K562 (cell line): ENCODE data around the gene CS. TPM values are rescaled to one million over a fixed set of nuclear protein-coding genes. Genes with fewer than 3 reads are reported as not detected.

ENCODE experiments used
- ATAC-seq: fragments of 200-7000 bp; cut with Tn5 transposase; 3 replicates; pipeline ENCODE4 v1.9.1; 2020; ENCODE audit warnings: moderate library complexity
- BruUV-seq: library from RNA; stranded (reverse); fragments of 400-500 nt; replicated peaks from 2 replicates; lab custom pipeline; 2021; lab: Mats Ljungman, UMichigan
- CTCF ChIA-PET: fragments of 300-600 bp; formaldehyde crosslinking; extraction: SDS; loops from one replicate; lab custom pipeline; 2021; ENCODE audit warnings: low intra/inter-chr PET ratio; lab: Yijun Ruan, JAX
- POLR2A ChIA-PET: fragments of 300-600, 350-650 bp; sonication (Branson Sonifier 250); formaldehyde crosslinking; extraction: SDS; loops from one replicate; lab custom pipeline; 2021; ENCODE audit warnings: antibody characterized with exemption, inconsistent platforms; lab: Yijun Ruan, JAX
- DNase-seq, 4 experiments: peaks; one replicate each; pipeline versions ENCODE4 v3.0.0 to v3.0.0-alpha.2; 2011 to 2018; ENCODE audit warnings: low spot score in 3 of 4, mixed read lengths in 3 of 4; ENCODE audit errors: extremely low read depth in 1 of 4
- FAIRE-seq: peaks from 2 replicates; lab custom pipeline; 2011; peaks lifted over from hg19 to GRCh38; lab: Jason Lieb, UNC
- H2AFZ ChIP-seq: 2 replicates; pipeline ENCODE4 v1.6.0; 2011; ENCODE audit warnings: low read depth, low read length, control low read depth, inconsistent platforms
- H3K27ac ChIP-seq: fragments of 200-600 bp; 3 replicates; pipeline ENCODE4 v1.8.0; 2011; ENCODE audit warnings: low read depth, mild to moderate bottlenecking, control low read depth, inconsistent platforms, low read length, moderate library complexity, mixed read lengths; ENCODE audit errors: extremely low read depth
- H3K27me3 ChIP-seq, 2 experiments: fragments of 300-600 bp in 1 of 2; 2 replicates in 1 of 2; 3 replicates in 1 of 2; pipeline versions ENCODE4 v1.6.0 to v1.8.0; 2011; ENCODE audit warnings: inconsistent platforms in 2 of 2, low read length in 2 of 2, mild to moderate bottlenecking in 1 of 2, mixed read lengths in 1 of 2, moderate library complexity in 1 of 2; ENCODE audit not compliant: control insufficient read depth in 2 of 2, insufficient read depth in 2 of 2
- H3K36me3 ChIP-seq: fragments of 300-600 bp; 3 replicates; pipeline ENCODE4 v1.8.0; 2011; ENCODE audit warnings: mild to moderate bottlenecking, low read length, inconsistent platforms; ENCODE audit not compliant: control insufficient read depth, insufficient read depth
- H3K4me1 ChIP-seq, 2 experiments: fragments of 200-600 bp in 1 of 2; replicated peaks in 1 of 2; 2 replicates in 1 of 2; 3 replicates in 1 of 2; pipeline versions ENCODE4 v1.5.1 to v1.8.0; 2011; ENCODE audit warnings: inconsistent platforms in 2 of 2, low read length in 2 of 2, mild to moderate bottlenecking in 1 of 2, mixed read lengths in 1 of 2, moderate library complexity in 1 of 2; ENCODE audit not compliant: control insufficient read depth in 2 of 2, insufficient read depth in 2 of 2
- H3K4me2 ChIP-seq: 2 replicates; pipeline ENCODE4 v1.6.1; 2011; ENCODE audit warnings: low read length, control low read depth, inconsistent platforms, mixed read lengths; ENCODE audit not compliant: insufficient read depth
- H3K4me3 ChIP-seq: fragments of 200-600 bp; sonication (generic), shearing (Covaris generic); 2 replicates; pipeline ENCODE4 v1.5.1; 2016; ENCODE audit warnings: control low read depth, inconsistent platforms
- H3K79me2 ChIP-seq: fragments of 200-600 bp; 3 replicates; pipeline ENCODE4 v1.8.0; 2011; ENCODE audit warnings: low read length, inconsistent platforms; ENCODE audit not compliant: control insufficient read depth, insufficient read depth
- H3K9ac ChIP-seq, 2 experiments: 2 replicates each; pipeline versions ENCODE4 v1.6.0 to v1.6.1; 2011; ENCODE audit warnings: low read depth in 2 of 2, low read length in 2 of 2, control low read depth in 1 of 2, inconsistent platforms in 1 of 2, mild to moderate bottlenecking in 1 of 2, mixed read lengths in 1 of 2; ENCODE audit not compliant: insufficient read depth in 1 of 2
- H3K9me1 ChIP-seq: one replicate; pipeline ENCODE4 v1.6.0; 2011; ENCODE audit warnings: inconsistent platforms, mild to moderate bottlenecking, low read length, moderate library complexity; ENCODE audit not compliant: control insufficient read depth, insufficient read depth
- H3K9me3 ChIP-seq: replicated peaks from 2 replicates; pipeline ENCODE4 v1.5.1; 2011; ENCODE audit warnings: low read depth, low read length, inconsistent platforms; ENCODE audit not compliant: control insufficient read depth, insufficient read depth
- H4K20me1 ChIP-seq: replicated peaks from 2 replicates; pipeline ENCODE4 v1.6.1; 2011; ENCODE audit warnings: low read length, inconsistent platforms, mixed read lengths; ENCODE audit not compliant: control insufficient read depth, insufficient read depth
- C11orf30 ChIP-seq: fragments of 450-650 bp; IDR thresholded peaks from 2 replicates; pipeline ENCODE4 v1.6.1; 2016; ENCODE audit warnings: low read depth, mild to moderate bottlenecking
- DIDO1 ChIP-seq: fragments of 450-650 bp; IDR thresholded peaks from 2 replicates; pipeline ENCODE4 v1.6.1; 2016; ENCODE audit warnings: low read depth, missing biosample characterization, missing genetic modification characterization
- GABPB1 ChIP-seq: sonication (generic); formaldehyde crosslinking; IDR thresholded peaks from 2 replicates; pipeline ENCODE4 v1.8.0; 2022; ENCODE audit warnings: mild to moderate bottlenecking, missing genetic modification reagents
- KAT8 ChIP-seq: fragments of 450-650 bp; IDR thresholded peaks from 2 replicates; pipeline ENCODE4 v1.6.1; 2016; ENCODE audit warnings: low read depth, mild to moderate bottlenecking
- KDM4B ChIP-seq, 2 experiments: fragments of 450-650 bp in 1 of 2; sonication (generic) in 1 of 2; IDR thresholded peaks; 2 replicates each; pipeline ENCODE4 v1.6.1; 2016 to 2017; ENCODE audit warnings: borderline replicate concordance in 2 of 2, antibody characterized with exemption in 1 of 2, low read depth in 1 of 2, mild to moderate bottlenecking in 1 of 2
- NCOR1 ChIP-seq: fragments of 450-650 bp; IDR thresholded peaks from 2 replicates; pipeline ENCODE4 v1.6.1; 2016; ENCODE audit warnings: mild to moderate bottlenecking, moderate library complexity
- NFRKB ChIP-seq: fragments of 450-650 bp; IDR thresholded peaks from 2 replicates; pipeline ENCODE4 v1.6.1; 2016; ENCODE audit warnings: low read depth
- PHF8 ChIP-seq: fragments of 200-600 bp; sonication (generic); IDR thresholded peaks from 2 replicates; pipeline ENCODE4 v1.6.1; 2012; ENCODE audit warnings: mixed run types, mild to moderate bottlenecking, inconsistent platforms, low read length, moderate library complexity, borderline replicate concordance
- RBM22 ChIP-seq: fragments of 200-400 bp; formaldehyde crosslinking; IDR thresholded peaks from 2 replicates; pipeline ENCODE4 v1.6.1; 2018; ENCODE audit warnings: low read length, low read depth; ENCODE audit not compliant: poor library complexity, severe bottlenecking
- RCOR1 ChIP-seq, 2 experiments: IDR thresholded peaks; 2 replicates each; pipeline ENCODE4 v1.6.1; 2012; ENCODE audit warnings: low read depth in 2 of 2, low read length in 2 of 2, borderline replicate concordance in 1 of 2, improper control_type of control experiment in 1 of 2
- TAF7 ChIP-seq: fragments of 450-650 bp; IDR thresholded peaks from 2 replicates; pipeline ENCODE4 v1.6.1; 2016; ENCODE audit warnings: missing genetic modification characterization, missing compliant biosample characterization
- TCF3 ChIP-seq: sonication (generic); formaldehyde crosslinking; IDR thresholded peaks from 2 replicates; pipeline ENCODE4 v1.4.0; 2020; ENCODE audit warnings: mild to moderate bottlenecking, missing genetic modification reagents
- TEAD1 ChIP-seq, 2 experiments: fragments of 450-650 bp in 1 of 2; sonication (generic) in 1 of 2; formaldehyde crosslinking; IDR thresholded peaks; 2 replicates each; pipeline versions ENCODE4 v1.4.0 to v1.8.0; 2020 to 2022; ENCODE audit warnings: mild to moderate bottlenecking in 2 of 2, missing genetic modification reagents in 1 of 2
- UBTF ChIP-seq, 2 experiments: IDR thresholded peaks; 2 replicates each; pipeline ENCODE4 v1.6.1; 2012; ENCODE audit warnings: improper control_type of control experiment in 2 of 2, low read depth in 2 of 2, low read length in 2 of 2, borderline replicate concordance in 1 of 2
- VEZF1 ChIP-seq: fragments of 200-800 bp; sonication (Bioruptor generic); IDR thresholded peaks from 2 replicates; pipeline ENCODE4 v1.6.1; 2017; ENCODE audit warnings: missing genetic modification characterization, missing compliant biosample characterization
- ZNF12 ChIP-seq: sonication (generic); formaldehyde crosslinking; IDR thresholded peaks from 2 replicates; pipeline ENCODE4 v1.4.0; 2020; ENCODE audit warnings: mild to moderate bottlenecking, missing genetic modification reagents
- ZNF282 ChIP-seq: sonication (generic); formaldehyde crosslinking; IDR thresholded peaks from 2 replicates; pipeline ENCODE4 v1.8.1; 2023; ENCODE audit warnings: missing genetic modification reagents
- ZNF507 ChIP-seq: conservative IDR thresholded peaks from 2 replicates; pipeline ENCODE4 v1.6.1; 2017; ENCODE audit warnings: missing genetic modification characterization, missing compliant biosample characterization
- ZNF583 ChIP-seq: fragments of 250-450 bp; sonication (Bioruptor Pico); IDR thresholded peaks from 2 replicates; pipeline ENCODE4 v1.4.0; 2020
- WGBS: fragments of 100-300 bp; shearing (Covaris generic); methylation state at CpG from one replicate; pipeline ENCODE4 v1.1.6; 2016; ENCODE audit warnings: low coverage, mixed read lengths; ENCODE audit not compliant: insufficient coverage; ENCODE audit errors: missing lambda C conversion rate; 5-methylcytosine and 5-hydroxymethylcytosine counted together
- in situ Hi-C: fragments of 300-500 bp; cut with MboI; formaldehyde crosslinking; loops from 4 replicates; pipeline ENCODE4 v1.15.0; 2018; ENCODE audit warnings: inconsistent platforms, mixed read lengths
- intact Hi-C: fragments of 100-400 bp; cut with micrococcal nuclease; formaldehyde crosslinking; loops from 2 replicates; pipeline ENCODE4 v1.14.2; 2022
- polyA plus RNA-seq, 8 experiments: library from polyadenylated mRNA; depleted of rRNA in 4 of 8; stranded (reverse) in 5 of 8; unstranded in 3 of 8; fragments of >200 nt; fragmentation: Nextera tagmentation in 2 of 8; fragmentation: Illumina TruSeq in 1 of 8; extraction: Ambion mirVana in 2 of 8; extraction: Trizol in 1 of 8; gene quantifications; 2 replicates each; pipeline versions ENCODE4 v1.2.1 to v1.2.3, GENCODE V29; 2011 to 2014; ENCODE audit warnings: inconsistent platforms in 1 of 8, missing spikeins in 1 of 8
- total RNA-seq, 7 experiments: library from RNA; depleted of rRNA in 6 of 7; stranded (reverse); fragments of >200 nt in 6 of 7; fragmentation: Illumina TruSeq in 2 of 7; extraction: Trizol in 2 of 7; gene quantifications; 2 replicates each; pipeline versions ENCODE4 v1.2.1 to v1.2.3, GENCODE V29; 2011 to 2021; ENCODE audit warnings: low replicate concordance in 1 of 7

The CS gene
- total and polyA plus RNA-seq, 9 of the 15 experiments (the other 6 are each of a cell fraction or from before 2014, with no cell fraction given), result 99.9 to 390 (median 149) TPM

- ATAC-seq, result peak; percentile 91
- in situ Hi-C loops, result no loop called here
- DNase-seq, result peak; percentile 98 to 100 (median 99)
- CTCF ChIA-PET, result interaction anchor here (0.6 to 2.8 kb wide), 9 partner anchors 18 to 105 kb away, joined by 3 to 31 read pairs (median 4); partner anchors contain the start of genes ANKRD52, CS, SMARCC2 and ZC3H10
- peak within 1 kb of the TSS; percentile 81 to 92 for H3K9ac ChIP-seq
- H3K9me3 ChIP-seq, result no peaks in the 10 kb centered on the region
- H2AFZ ChIP-seq, result peak within 1 kb of the TSS; percentile 96
- H4K20me1 ChIP-seq, result no peaks in the 10 kb centered on the region
- H3K9me1 ChIP-seq, result no peaks in the 10 kb centered on the region
- H3K4me2 ChIP-seq, result peak within 1 kb of the TSS; percentile 97
- peaks cover 9% of the 10 kb centered on the region; the same call in 2 of the 3 replicates for H3K36me3 ChIP-seq
- H3K27me3 ChIP-seq, result no peaks in the 10 kb centered on the region
- peaks cover 45% of the 10 kb centered on the region for H3K79me2 ChIP-seq
- H3K27ac ChIP-seq, result peak within 1 kb of the TSS; percentile 93
- FAIRE-seq, result peak; percentile 91
- WGBS, result under 1% methylated on average over 41 of the region's 41 CpGs
- peak within 1 kb of the TSS; percentile 95 for H3K4me3 ChIP-seq
- no TSS peak for BruUV-seq
- POLR2A ChIA-PET, result no interaction called here
- intact Hi-C loops, result loop anchor here (1.0 to 10.0 kb wide), 6 partner anchors 18 to 179 kb away; partner anchors contain the start of genes ANKRD52, COQ10A and RPS26
- peaks cover 26 to 31% of the 10 kb centered on the region in 2 experiments; a peak in 4 of 5 replicates for H3K4me1 ChIP-seq
- no peak for TF ChIP-seq NCOR1
- 0 out of 2 replicates have a peak, but pooled peaks have one; percentile 16 for TF ChIP-seq NFRKB
- peak; percentile 75 for TF ChIP-seq VEZF1 (CRISPR knock-in tag)
- no peak for TF ChIP-seq TAF7 (tag)
- no peak for TF ChIP-seq RBM22
- peak; percentile 80 for TF ChIP-seq C11orf30
- TF ChIP-seq KDM4B (IDR thresholded peaks at IDR 0.05; ENCODE audit: borderline replicate concordance in 2 of 2, low read depth in 1 of 2), result no peak
- TF ChIP-seq RCOR1 (IDR thresholded peaks at IDR 0.05; ENCODE audit: borderline replicate concordance in 1 of 2, low read depth in 2 of 2, low read length in 2 of 2), result peak in 1 of 2 experiments; percentile 81; a peak in 2 of 4 replicates
- no peak for TF ChIP-seq ZNF12
- TF ChIP-seq TCF3 (CRISPR knock-in tag), result peak; percentile 22
- TF ChIP-seq GABPB1, result peak; percentile 94
- TF ChIP-seq UBTF (IDR thresholded peaks at IDR 0.05; ENCODE audit: borderline replicate concordance in 1 of 2, low read depth in 2 of 2, low read length in 2 of 2), result peak in 1 of 2 experiments; percentile 68; a peak in 1 of 4 replicates
- TF ChIP-seq KAT8, result no peak
- peak; percentile 67; the same call in 1 of the 2 replicates for TF ChIP-seq DIDO1 (tag)
- TF ChIP-seq TEAD1 (CRISPR knock-in tag; IDR thresholded peaks at IDR 0.05), result peak; percentile 77 to 95; a peak in 3 of 4 replicates
- no peak for TF ChIP-seq ZNF282 (CRISPR knock-in tag)
- TF ChIP-seq ZNF507 (tag), result no peak
- no peak for TF ChIP-seq ZNF583 (CRISPR knock-in tag)
- TF ChIP-seq PHF8, result peak; percentile 69; the same call in 1 of the 2 replicates
These were observed 75.9 kb downstream of the CS start, which contains the start of gene NABP2 for GRCh38 chr12:56224102-56224701. Gene NABP2 (plus strand): TSS chr12:56224342. CDS start chr12:56224857, 515 bp downstream.
